CD4-positive, alpha-beta T cell treated with Interleukin-15 for 1 hour (primary cell): ENCODE data around the gene PDGFC.
"Not testable (repeated sequence)": the region's sequence is repeated elsewhere in the genome, so short reads cannot be mapped to it uniquely, and the experiment has no call there.

Experiments
- DNase-seq: peaks from one replicate; pipeline ENCODE4 v3.0.0-alpha.2; 2020

PDGFC gene

GRCh38 chr4:156896527-156896926, 75.1 kb downstream of the PDGFC start:
- DNase-seq, result no peak

GRCh38 chr4:156894234-156894633, 77.4 kb downstream of the PDGFC start:
- no peak for DNase-seq

GRCh38 chr4:156892805-156893204, 78.8 kb downstream of the PDGFC start:
- no peak for DNase-seq

- DNase-seq, result no peak
These were observed 81.7 kb downstream of the PDGFC start for GRCh38 chr4:156889616-156890594.

- no peak for DNase-seq
These were observed 82.8 kb downstream of the PDGFC start for GRCh38 chr4:156888762-156889161.

- no peak for DNase-seq
These were observed 85.1 kb downstream of the PDGFC start for GRCh38 chr4:156886481-156886880.

- DNase-seq, result no peak
These were observed 86.2 kb downstream of the PDGFC start for GRCh38 chr4:156885374-156885773.

- no peak for DNase-seq
These were observed 87.4 kb downstream of the PDGFC start for GRCh38 chr4:156884183-156884582.

GRCh38 chr4:156875704-156876103, 95.9 kb downstream of the PDGFC start:
- no peak for DNase-seq

- no peak for DNase-seq
These were observed 96.5 kb downstream of the PDGFC start for GRCh38 chr4:156875055-156875454.

GRCh38 chr4:156873799-156874198, 97.8 kb downstream of the PDGFC start:
- no peak for DNase-seq

- DNase-seq, result no peak
These were observed 100.7 kb downstream of the PDGFC start for GRCh38 chr4:156870861-156871260.

- no peak for DNase-seq
These were observed 101.5 kb downstream of the PDGFC start for GRCh38 chr4:156870131-156870530.

GRCh38 chr4:156866088-156866487, 105.5 kb downstream of the PDGFC start:
- not testable (repeated sequence) for DNase-seq

GRCh38 chr4:156865451-156865850, 106.1 kb downstream of the PDGFC start:
- no peak for DNase-seq

- DNase-seq, result no peak
These were observed 113.5 kb downstream of the PDGFC start for GRCh38 chr4:156858071-156858470.

- no peak for DNase-seq
These were observed 132.8 kb downstream of the PDGFC start for GRCh38 chr4:156838761-156839160.

GRCh38 chr4:156837625-156838345, 133.8 kb downstream of the PDGFC start:
- no peak for DNase-seq

- DNase-seq, result no peak
These were observed 138.7 kb downstream of the PDGFC start for GRCh38 chr4:156832886-156833285.

- DNase-seq, result no peak
These were observed 141.2 kb downstream of the PDGFC start for GRCh38 chr4:156830351-156830750.

GRCh38 chr4:156829201-156829873, 142.3 kb downstream of the PDGFC start:
- no peak for DNase-seq

- no peak for DNase-seq
These were observed 144.1 kb downstream of the PDGFC start for GRCh38 chr4:156827519-156827918.

- DNase-seq, result no peak
These were observed 146.5 kb downstream of the PDGFC start for GRCh38 chr4:156825074-156825473.
